GM12864 (cell line): ENCODE data around the gene KRTAP19-1.

ENCODE experiments used
- DNase-seq: peaks from one replicate; pipeline ENCODE4 v3.0.0-alpha.2; 2011; ENCODE audit warnings: low read depth
- H3K4me3 ChIP-seq: 2 replicates; pipeline ENCODE4 v1.5.1; 2011; ENCODE audit warnings: mild to moderate bottlenecking, low read depth, low read length, control low read depth
- TF ChIP-seq, protein P1 (sequence below): IDR thresholded peaks from 2 replicates; pipeline ENCODE4 v1.5.1; 2011; ENCODE audit warnings: low read depth, mild to moderate bottlenecking, moderate library complexity, low read length, control low read depth, inconsistent platforms; ENCODE audit errors: missing control alignments

KRTAP19-1 gene

DNA sequence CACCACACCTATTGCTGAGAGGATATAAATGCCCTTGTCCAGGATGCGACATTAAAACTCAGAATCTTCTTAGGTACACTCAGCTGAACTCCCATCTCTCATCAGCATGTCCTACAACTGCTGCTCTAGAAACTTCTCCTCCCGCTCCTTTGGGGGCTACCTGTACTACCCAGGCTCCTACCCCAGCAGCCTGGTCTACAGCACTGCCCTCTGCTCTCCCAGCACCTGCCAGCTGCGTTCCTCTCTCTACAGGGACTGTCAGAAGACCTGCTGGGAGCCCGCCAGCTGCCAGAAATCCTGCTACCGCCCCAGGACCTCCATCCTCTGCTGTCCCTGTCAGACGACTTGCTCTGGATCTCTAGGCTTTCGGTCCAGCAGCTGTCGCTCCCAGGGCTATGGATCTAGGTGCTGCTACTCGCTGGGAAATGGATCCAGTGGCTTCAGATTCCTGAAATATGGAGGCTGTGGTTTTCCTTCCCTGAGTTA, 50.0 kb downstream of the KRTAP19-1 start, which contains the start of gene KRTAP13-4:
Gene KRTAP13-4, plus strand, starts transcription at position 51 of the 486 bp plus-strand sequence. Its CDS starts 56 bp downstream, at position 107.
- TF ChIP-seq, protein P1, sequence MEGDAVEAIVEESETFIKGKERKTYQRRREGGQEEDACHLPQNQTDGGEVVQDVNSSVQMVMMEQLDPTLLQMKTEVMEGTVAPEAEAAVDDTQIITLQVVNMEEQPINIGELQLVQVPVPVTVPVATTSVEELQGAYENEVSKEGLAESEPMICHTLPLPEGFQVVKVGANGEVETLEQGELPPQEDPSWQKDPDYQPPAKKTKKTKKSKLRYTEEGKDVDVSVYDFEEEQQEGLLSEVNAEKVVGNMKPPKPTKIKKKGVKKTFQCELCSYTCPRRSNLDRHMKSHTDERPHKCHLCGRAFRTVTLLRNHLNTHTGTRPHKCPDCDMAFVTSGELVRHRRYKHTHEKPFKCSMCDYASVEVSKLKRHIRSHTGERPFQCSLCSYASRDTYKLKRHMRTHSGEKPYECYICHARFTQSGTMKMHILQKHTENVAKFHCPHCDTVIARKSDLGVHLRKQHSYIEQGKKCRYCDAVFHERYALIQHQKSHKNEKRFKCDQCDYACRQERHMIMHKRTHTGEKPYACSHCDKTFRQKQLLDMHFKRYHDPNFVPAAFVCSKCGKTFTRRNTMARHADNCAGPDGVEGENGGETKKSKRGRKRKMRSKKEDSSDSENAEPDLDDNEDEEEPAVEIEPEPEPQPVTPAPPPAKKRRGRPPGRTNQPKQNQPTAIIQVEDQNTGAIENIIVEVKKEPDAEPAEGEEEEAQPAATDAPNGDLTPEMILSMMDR = no peak
- H3K4me3 ChIP-seq = no peak within 1 kb of the TSS
- DNase-seq = no peak
